ENCODE results near the gene NACC2. TPM values are rescaled to one million over a fixed set of nuclear protein-coding genes. Genes with fewer than 3 reads are reported as not detected.

Gene NACC2
- total RNA-seq, 1 donor from 2014 or later: 9.6 TPM

DNA sequence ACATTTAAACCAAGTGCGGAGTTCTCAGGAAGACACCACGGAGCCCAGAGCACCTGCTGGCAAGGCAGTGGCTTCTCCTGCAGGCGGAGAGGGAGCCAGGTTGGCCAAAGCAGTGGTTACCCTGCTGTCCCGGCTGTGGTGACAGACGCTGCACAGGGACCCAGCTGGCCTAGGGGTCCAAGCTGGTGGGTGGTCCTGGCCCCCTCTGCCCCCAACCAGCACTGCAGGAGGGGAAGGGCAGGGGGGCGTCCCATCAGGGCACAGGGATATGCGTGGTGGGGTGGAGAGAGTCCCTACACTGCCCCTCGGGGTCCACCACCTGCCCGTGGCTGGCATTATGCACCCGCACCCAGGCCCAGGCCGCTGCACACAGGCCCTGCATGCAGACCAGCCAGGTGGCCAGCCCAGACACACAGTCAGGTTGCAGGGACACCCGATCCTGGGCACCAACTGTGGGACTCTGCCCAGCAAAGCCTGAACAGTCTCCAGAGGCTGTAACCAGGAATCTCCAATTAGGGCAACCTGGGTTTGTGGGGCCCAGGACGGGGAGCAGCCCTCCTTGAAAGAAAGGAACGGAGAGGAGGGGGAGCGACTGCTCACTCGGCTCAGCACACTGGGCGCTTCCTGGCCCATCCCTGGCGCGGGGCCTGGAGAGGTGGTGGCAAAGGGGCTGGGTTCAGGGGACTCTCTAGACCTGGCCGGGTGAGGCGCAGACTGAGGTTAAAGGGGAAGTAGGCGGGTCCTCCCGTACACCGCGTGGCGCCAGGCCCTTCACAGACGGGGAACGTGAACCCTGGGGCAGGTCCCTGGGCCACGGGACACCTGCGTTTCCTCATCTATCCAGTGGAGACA, 46.3 kb downstream of the NACC2 start:
- Mint-ChIP-seq H3K27me3 (ENCODE audit: unreplicated experiment) (peaks cover 3% of the 10 kb centered on the region), H3K4me1 (ENCODE audit: unreplicated experiment) (peaks cover 2% of the 10 kb centered on the region), H3K36me3 (ENCODE audit: low read depth, unreplicated experiment) (peaks cover 3% of the 10 kb centered on the region), H3K27ac (ENCODE audit: unreplicated experiment) (no peak overlapping the region), H3K9me3 (ENCODE audit: unreplicated experiment) (no peaks in the 10 kb centered on the region), H3K4me3 (ENCODE audit: unreplicated experiment) (peak overlapping the region; percentile 42)
- TF ChIP-seq, protein P1, sequence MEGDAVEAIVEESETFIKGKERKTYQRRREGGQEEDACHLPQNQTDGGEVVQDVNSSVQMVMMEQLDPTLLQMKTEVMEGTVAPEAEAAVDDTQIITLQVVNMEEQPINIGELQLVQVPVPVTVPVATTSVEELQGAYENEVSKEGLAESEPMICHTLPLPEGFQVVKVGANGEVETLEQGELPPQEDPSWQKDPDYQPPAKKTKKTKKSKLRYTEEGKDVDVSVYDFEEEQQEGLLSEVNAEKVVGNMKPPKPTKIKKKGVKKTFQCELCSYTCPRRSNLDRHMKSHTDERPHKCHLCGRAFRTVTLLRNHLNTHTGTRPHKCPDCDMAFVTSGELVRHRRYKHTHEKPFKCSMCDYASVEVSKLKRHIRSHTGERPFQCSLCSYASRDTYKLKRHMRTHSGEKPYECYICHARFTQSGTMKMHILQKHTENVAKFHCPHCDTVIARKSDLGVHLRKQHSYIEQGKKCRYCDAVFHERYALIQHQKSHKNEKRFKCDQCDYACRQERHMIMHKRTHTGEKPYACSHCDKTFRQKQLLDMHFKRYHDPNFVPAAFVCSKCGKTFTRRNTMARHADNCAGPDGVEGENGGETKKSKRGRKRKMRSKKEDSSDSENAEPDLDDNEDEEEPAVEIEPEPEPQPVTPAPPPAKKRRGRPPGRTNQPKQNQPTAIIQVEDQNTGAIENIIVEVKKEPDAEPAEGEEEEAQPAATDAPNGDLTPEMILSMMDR (IDR thresholded peaks at IDR 0.05; ENCODE audit: unreplicated experiment): no peak
- DNase-seq (ENCODE audit: low spot score): no peak

DNA sequence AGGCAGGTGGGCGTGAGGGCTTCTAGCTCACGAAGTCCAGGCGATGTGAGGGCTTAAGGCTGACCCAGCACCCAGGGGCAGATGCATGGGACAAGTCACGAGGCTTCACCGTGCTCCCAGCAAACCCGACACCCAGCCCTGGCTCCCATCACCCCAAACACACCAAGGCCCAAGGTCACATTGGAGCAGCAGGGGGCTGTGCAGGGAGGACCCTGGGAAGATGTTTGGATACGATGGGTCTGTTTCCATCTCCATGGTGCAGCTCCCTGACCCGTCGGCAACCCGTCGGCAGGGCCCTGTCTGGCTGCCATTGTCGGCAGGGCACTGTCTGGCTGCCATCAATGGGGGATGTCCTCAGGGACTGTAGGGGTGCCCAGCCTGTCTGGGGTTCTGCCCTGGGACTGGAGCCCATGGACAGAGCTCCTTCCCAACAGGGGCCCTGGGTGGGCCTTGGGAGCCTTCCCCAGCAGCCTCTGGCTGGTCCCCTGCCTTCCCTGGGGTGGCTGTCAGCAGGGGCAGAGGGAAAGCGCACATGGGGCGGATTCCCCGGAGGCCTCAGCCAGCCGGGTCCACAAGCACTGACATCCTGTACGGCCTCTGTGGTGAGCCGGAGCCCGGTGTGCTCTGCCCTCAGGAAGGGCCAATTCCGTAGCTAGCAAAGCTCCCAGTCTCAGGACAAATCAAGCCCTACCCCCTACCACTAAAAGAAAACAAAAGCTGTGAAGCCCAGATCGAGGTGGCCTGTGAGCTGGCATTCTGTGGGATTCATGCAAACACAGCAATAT, 47.1 kb downstream of the NACC2 start:
- DNase-seq (ENCODE audit: low spot score): no peak
- TF ChIP-seq, protein P1 (IDR thresholded peaks at IDR 0.05; ENCODE audit: unreplicated experiment): no peak
- Mint-ChIP-seq H3K36me3 (ENCODE audit: low read depth, unreplicated experiment) (peaks cover 3% of the 10 kb centered on the region), H3K9me3 (ENCODE audit: unreplicated experiment) (no peaks in the 10 kb centered on the region), H3K27me3 (ENCODE audit: unreplicated experiment) (peaks cover 3% of the 10 kb centered on the region), H3K4me1 (ENCODE audit: unreplicated experiment) (peaks cover 2% of the 10 kb centered on the region), H3K4me3 (ENCODE audit: unreplicated experiment) (peak overlapping the region; percentile 42), H3K27ac (ENCODE audit: unreplicated experiment) (no peak overlapping the region)

DNA sequence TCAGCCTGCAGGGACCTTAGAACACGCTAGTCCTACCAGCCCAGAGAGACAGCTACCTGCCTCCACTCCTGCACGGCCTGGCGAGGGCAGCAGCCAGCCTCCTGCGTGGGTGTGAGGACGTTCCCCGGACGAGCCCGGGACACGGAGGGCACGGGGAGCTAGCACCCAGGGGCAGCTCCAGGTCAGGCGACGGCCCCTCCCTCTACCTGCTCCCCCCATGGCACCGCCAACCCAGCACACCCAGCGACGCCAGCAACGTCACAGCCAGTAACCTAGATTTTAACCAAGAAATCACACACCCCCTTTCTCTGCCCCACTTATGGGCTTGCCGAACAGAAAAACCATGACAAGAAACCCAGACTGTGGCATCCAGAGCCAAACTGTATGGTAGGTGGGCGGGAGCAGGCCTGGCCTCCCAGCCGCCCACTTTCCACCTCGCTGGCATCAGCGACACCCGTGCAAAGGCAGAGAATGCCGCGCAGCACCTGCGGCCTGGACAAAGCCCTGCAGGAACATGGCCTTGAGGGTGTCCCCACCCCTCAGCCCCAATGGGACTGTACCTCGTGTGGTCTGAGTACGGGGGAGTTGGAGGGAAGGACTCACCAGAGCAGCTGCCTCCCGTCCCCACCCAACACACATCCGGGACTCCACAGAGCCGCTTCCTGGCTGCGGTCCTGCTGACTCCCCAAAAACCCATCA, 47.9 kb downstream of the NACC2 start:
- H3K4me1 Mint-ChIP-seq (ENCODE audit: unreplicated experiment): peaks cover 2% of the 10 kb centered on the region
- H3K36me3 Mint-ChIP-seq (ENCODE audit: low read depth, unreplicated experiment): peaks cover 3% of the 10 kb centered on the region
- TF ChIP-seq, protein P1 (IDR thresholded peaks at IDR 0.05; ENCODE audit: unreplicated experiment): no peak
- DNase-seq (ENCODE audit: low spot score): no peak
- no peak overlapping the region for H3K4me3 Mint-ChIP-seq (ENCODE audit: unreplicated experiment)
- peaks cover 3% of the 10 kb centered on the region for H3K27me3 Mint-ChIP-seq (ENCODE audit: unreplicated experiment)
- no peak overlapping the region for H3K27ac Mint-ChIP-seq (ENCODE audit: unreplicated experiment)
- no peaks in the 10 kb centered on the region for H3K9me3 Mint-ChIP-seq (ENCODE audit: unreplicated experiment)

DNA sequence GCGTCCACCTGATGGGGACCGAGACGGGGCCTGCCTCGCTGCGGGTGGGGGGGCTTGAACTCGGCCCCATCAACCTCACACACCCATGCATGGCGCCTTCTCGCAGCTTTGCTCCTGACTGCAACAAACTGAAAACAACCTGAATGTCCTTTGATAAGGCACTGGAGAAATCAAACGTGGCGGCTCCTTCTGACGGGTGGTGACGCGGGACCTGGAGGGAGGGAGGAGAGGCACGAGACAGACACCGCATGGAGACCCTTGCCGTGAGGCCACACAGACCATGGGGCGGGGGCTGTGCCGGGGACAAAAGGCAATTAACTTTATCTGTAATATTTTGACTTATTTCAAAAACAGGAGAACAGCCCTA, 48.6 kb downstream of the NACC2 start:
- Mint-ChIP-seq H3K36me3 (ENCODE audit: low read depth, unreplicated experiment) (peaks cover 3% of the 10 kb centered on the region), H3K4me1 (ENCODE audit: unreplicated experiment) (no peaks in the 10 kb centered on the region), H3K27ac (ENCODE audit: unreplicated experiment) (no peak overlapping the region)

More for the DNA sequence above, 48.6 kb downstream of the NACC2 start:
- Mint-ChIP-seq H3K4me3 (ENCODE audit: unreplicated experiment) (peak overlapping the region; percentile 31), H3K9me3 (ENCODE audit: unreplicated experiment) (no peaks in the 10 kb centered on the region), H3K27me3 (ENCODE audit: unreplicated experiment) (peaks cover 3% of the 10 kb centered on the region)
- TF ChIP-seq, protein P1 (IDR thresholded peaks at IDR 0.05; ENCODE audit: unreplicated experiment): no peak
- DNase-seq (ENCODE audit: low spot score): no peak

All from endothelial cell (in vitro differentiated cells).